ENCODE measurements around the gene TSPAN18.

The TSPAN18 gene

GRCh38 chr11:44793350-44794090 lies 66.8 kb downstream of the TSPAN18 start:
- in situ Hi-C loops (cut with HindIII; ENCODE audit: low sequenced_read_pairs): no loop called here
- H3K4me3 ChIP-seq (ENCODE audit: low read depth, low read length): no peak overlapping the region
- no peak for DNase-seq (ENCODE audit: low read depth)
- TF ChIP-seq, protein P1, sequence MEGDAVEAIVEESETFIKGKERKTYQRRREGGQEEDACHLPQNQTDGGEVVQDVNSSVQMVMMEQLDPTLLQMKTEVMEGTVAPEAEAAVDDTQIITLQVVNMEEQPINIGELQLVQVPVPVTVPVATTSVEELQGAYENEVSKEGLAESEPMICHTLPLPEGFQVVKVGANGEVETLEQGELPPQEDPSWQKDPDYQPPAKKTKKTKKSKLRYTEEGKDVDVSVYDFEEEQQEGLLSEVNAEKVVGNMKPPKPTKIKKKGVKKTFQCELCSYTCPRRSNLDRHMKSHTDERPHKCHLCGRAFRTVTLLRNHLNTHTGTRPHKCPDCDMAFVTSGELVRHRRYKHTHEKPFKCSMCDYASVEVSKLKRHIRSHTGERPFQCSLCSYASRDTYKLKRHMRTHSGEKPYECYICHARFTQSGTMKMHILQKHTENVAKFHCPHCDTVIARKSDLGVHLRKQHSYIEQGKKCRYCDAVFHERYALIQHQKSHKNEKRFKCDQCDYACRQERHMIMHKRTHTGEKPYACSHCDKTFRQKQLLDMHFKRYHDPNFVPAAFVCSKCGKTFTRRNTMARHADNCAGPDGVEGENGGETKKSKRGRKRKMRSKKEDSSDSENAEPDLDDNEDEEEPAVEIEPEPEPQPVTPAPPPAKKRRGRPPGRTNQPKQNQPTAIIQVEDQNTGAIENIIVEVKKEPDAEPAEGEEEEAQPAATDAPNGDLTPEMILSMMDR (IDR thresholded peaks at IDR 0.05; ENCODE audit: low read depth, low read length, missing control alignments): no peak

DNA sequence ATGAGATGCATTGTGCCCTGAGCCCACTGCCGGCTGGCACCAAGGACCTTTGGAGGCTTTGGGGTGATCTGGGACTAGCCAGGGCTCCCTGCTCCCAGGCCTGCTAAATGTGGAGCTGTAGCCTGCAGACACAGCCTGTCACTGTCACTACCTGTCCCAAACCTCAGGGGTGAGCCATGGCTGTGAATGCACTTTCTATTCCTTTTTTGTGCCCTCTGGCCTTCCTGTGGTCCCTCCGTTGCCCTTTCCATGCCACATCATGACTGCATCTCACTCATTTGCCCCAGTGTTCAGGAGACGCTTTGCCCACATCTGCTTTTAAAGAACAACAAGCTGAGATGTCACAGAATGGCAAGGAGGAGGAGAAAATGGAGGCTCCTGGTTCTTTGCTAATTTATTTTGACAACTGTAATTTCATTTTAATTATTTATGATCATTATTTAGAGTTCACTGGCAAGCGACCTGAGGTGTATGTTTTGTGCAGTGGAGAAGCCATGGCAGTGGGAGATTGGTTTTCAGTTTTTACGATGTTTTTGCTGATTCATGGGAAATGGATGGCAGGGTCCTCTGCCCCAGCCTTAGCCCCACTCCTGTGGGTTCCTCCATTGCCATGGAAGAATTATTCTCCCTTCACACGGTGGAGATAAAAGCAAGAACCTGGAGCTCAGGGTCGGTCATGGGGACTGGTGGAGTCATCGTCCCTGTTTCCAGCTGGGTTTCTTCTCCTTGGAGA lies 69.2 kb downstream of the TSPAN18 start:
- in situ Hi-C loops (cut with HindIII; ENCODE audit: low sequenced_read_pairs): loop anchor here (5.0 kb wide), 1 partner anchor 56 kb away; no protein-coding TSS in a partner anchor

GRCh38 chr11:44797051-44797450 lies 70.3 kb downstream of the TSPAN18 start:
- no peak overlapping the region for H3K4me3 ChIP-seq (ENCODE audit: low read depth, low read length)
- DNase-seq (ENCODE audit: low read depth): no peak
- in situ Hi-C loops (cut with HindIII; ENCODE audit: low sequenced_read_pairs): loop anchor here (5.0 kb wide), 1 partner anchor 55 kb away; no protein-coding TSS in a partner anchor
- TF ChIP-seq, protein P1 (IDR thresholded peaks at IDR 0.05; ENCODE audit: low read depth, low read length, missing control alignments): no peak

More for the DNA sequence above, 69.2 kb downstream of the TSPAN18 start:
- no peak overlapping the region for H3K4me3 ChIP-seq (ENCODE audit: low read depth, low read length)
- DNase-seq (ENCODE audit: low read depth): no peak
- TF ChIP-seq, protein P1 (IDR thresholded peaks at IDR 0.05; ENCODE audit: low read depth, low read length, missing control alignments): no peak

DNA sequence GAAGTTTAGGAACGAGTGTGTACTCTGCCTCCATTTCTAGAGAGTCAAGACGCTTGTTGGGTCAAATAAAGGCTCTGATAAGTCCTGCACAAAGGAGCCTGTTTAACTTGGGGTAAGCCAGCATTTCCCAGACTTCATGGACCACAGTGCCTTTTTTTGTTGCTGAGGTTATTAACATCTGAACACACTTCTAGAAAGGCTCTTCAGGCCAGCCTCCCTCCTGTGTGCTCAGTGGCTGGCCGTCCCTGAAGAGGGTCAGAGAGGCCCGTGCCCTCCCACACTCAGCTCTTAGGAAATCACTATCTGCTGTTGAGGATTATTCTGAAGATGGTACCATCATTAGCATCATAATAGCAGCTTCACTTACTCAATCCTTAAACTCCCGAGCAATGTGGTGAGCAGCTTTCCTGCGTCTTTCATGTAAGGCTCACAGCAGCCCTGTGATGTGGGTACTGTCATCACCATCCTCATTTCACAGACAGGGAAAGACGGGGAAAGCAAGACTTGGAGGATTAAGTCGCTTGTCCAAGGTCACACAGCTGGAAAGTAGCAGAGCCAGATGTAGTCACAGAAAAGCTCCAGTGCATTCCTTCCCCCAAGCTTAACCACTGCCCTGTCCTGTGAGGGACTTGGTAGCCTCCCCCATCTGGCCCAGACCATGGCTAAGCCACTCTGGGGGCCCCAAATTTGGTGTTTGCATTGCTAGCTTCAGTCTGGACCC lies 71.3 kb downstream of the TSPAN18 start:
- in situ Hi-C loops (cut with HindIII; ENCODE audit: low sequenced_read_pairs): loop anchor here (5.0 kb wide), 1 partner anchor 54 kb away; no protein-coding TSS in a partner anchor
- TF ChIP-seq, protein P1 (IDR thresholded peaks at IDR 0.05; ENCODE audit: low read depth, low read length, missing control alignments): no peak
- DNase-seq (ENCODE audit: low read depth): no peak
- H3K4me3 ChIP-seq (ENCODE audit: low read depth, low read length): no peak overlapping the region

DNA sequence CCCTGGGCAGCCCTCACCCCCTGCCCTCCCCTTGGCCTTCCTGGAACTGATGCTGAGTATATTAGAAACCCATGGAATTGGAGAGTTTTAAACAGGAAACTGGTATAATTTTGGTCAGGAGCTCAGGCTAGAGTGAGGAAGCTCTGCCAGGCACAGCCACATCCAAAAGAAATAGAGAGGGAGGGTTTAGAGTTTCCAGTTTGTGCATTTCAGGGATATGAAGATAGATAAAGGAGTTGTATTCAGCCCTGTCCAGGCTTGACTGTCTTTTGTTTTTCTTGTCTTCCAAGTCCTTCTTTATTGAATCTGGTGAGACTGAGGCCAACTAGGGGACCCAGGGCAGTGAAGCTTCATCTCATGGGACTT lies 71.8 kb downstream of the TSPAN18 start:
- in situ Hi-C loops (cut with HindIII; ENCODE audit: low sequenced_read_pairs): loop anchor here (5.0 kb wide), 1 partner anchor 54 kb away; no protein-coding TSS in a partner anchor
- no peak for DNase-seq (ENCODE audit: low read depth)
- TF ChIP-seq, protein P1 (IDR thresholded peaks at IDR 0.05; ENCODE audit: low read depth, low read length, missing control alignments): no peak

GRCh38 chr11:44799012-44799411 lies 72.2 kb downstream of the TSPAN18 start:
- no peak overlapping the region for H3K4me3 ChIP-seq (ENCODE audit: low read depth, low read length)
- in situ Hi-C loops (cut with HindIII; ENCODE audit: low sequenced_read_pairs): loop anchor here (5.0 kb wide), 1 partner anchor 53 kb away; no protein-coding TSS in a partner anchor
- TF ChIP-seq, protein P1 (IDR thresholded peaks at IDR 0.05; ENCODE audit: low read depth, low read length, missing control alignments): no peak
- no peak for DNase-seq (ENCODE audit: low read depth)

More for the DNA sequence above, 71.8 kb downstream of the TSPAN18 start:
- H3K4me3 ChIP-seq (ENCODE audit: low read depth, low read length): no peak overlapping the region
